GM18951 (cell line): ENCODE results near the gene TRIM40.

Experiments
- POLR2A ChIP-seq: IDR thresholded peaks from 4 replicates; pipeline ENCODE4 v1.6.1; 2011; ENCODE audit warnings: mild to moderate bottlenecking; ENCODE audit not compliant: insufficient read length, insufficient read depth; ENCODE audit errors: extremely low read depth
- in situ Hi-C: fragments of 300-500 bp; cut with MboI; formaldehyde crosslinking; loops from one replicate; pipeline ENCODE4 v1.12.0; 2022; ENCODE audit warnings: low sequenced_read_pairs, mixed read lengths, inconsistent platforms; ENCODE audit not compliant: unreplicated experiment

The TRIM40 gene

DNA sequence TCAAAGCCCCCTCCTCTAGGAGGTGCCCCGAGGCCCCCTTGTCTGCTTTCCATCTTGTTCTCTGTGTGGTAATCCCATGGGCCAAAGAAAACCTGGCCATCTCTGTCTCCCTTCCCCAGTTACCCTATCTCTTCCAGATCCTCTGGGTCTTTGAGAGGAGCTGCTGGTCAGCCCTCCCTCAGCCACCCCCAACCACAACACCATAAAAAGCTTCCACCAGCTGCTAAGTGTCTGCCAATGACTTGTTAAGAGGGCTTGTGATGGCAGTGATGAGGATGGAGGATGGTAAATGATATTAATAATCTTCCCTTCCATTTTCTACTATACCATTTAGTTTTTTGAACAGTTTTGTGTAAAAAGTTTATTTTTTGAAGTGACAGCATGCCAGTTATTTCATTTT, 60.0 kb downstream of the TRIM40 start:
- in situ Hi-C loops = loop anchor here (25.0 kb wide), 1 partner anchor 334 kb away; no protein-coding TSS in a partner anchor
- no peak for TF ChIP-seq POLR2A

GRCh38 chr6:30196376-30196775, 60.4 kb downstream of the TRIM40 start:
- no peak for TF ChIP-seq POLR2A

More at GRCh38 chr6:30196376-30196775, 60.4 kb downstream of the TRIM40 start:
- in situ Hi-C loops = loop anchor here (25.0 kb wide), 1 partner anchor 334 kb away; no protein-coding TSS in a partner anchor
